ENCODE measurements around the gene USH1C.

- TF ChIP-seq ZNF70 (CRISPR knock-in tag; IDR thresholded peaks at IDR 0.05) (no peak), PATZ1 (CRISPR knock-in tag; IDR thresholded peaks at IDR 0.05; ENCODE audit: borderline replicate concordance) (no peak)
These were observed 39.7 kb downstream of the USH1C start for GRCh38 chr11:17504330-17505107.

Measured in SK-N-SH treated with all-trans-retinoic acid at 6 μM for 48 hours (cell line).